Stomach (tissue), 4 donors: ENCODE data around the gene OR2B2.

Experiments used
- EP300 ChIP-seq: sonication (generic); formaldehyde crosslinking; IDR thresholded peaks from one replicate; pipeline ENCODE4 v1.6.1; 2017; ENCODE audit warnings: antibody characterized with exemption
- POLR2A ChIP-seq, 4 donors: fragments of 450-650 bp; IDR thresholded peaks; one replicate each; pipeline ENCODE4 v1.6.1; 2016; ENCODE audit warnings: antibody characterized with exemption in 4 of 4, control low read depth in 2 of 4, mild to moderate bottlenecking in 1 of 4, moderate library complexity in 1 of 4
- POLR2AphosphoS5 ChIP-seq, 3 donors: sonication (generic); formaldehyde crosslinking; IDR thresholded peaks; one replicate each; pipeline ENCODE4 v1.6.1; 2016; ENCODE audit warnings: antibody characterized with exemption in 3 of 3
- TF ChIP-seq, protein P1 (sequence below), 7 experiments: fragments of 450-650 bp in 4 of 7; fragments of 200-600 bp in 3 of 7; sonication (generic) in 3 of 7; IDR thresholded peaks; one replicate each; pipeline ENCODE4 v1.5.1; 2016 to 2019; ENCODE audit warnings: antibody characterized with exemption in 7 of 7, control low read depth in 2 of 7, mild to moderate bottlenecking in 1 of 7

DNA sequence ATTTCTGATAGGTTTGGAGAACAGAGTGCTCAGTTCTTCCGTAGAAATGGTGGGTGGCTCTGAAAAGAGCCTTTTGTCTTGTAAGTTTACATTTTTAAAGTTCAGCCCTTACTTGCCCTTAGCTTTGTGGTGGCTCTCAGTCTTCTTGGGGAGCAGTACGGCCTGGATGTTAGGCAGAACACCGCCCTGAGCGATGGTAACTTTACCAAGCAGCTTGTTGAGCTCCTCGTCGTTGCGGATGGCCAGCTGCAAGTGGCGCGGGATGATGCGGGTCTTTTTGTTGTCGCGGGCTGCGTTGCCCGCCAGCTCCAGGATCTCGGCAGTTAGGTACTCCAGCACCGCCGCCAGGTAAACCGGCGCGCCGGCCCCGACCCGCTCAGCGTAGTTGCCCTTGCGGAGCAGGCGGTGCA, 19.5 kb downstream of the OR2B2 start:
- TF ChIP-seq, protein P1, sequence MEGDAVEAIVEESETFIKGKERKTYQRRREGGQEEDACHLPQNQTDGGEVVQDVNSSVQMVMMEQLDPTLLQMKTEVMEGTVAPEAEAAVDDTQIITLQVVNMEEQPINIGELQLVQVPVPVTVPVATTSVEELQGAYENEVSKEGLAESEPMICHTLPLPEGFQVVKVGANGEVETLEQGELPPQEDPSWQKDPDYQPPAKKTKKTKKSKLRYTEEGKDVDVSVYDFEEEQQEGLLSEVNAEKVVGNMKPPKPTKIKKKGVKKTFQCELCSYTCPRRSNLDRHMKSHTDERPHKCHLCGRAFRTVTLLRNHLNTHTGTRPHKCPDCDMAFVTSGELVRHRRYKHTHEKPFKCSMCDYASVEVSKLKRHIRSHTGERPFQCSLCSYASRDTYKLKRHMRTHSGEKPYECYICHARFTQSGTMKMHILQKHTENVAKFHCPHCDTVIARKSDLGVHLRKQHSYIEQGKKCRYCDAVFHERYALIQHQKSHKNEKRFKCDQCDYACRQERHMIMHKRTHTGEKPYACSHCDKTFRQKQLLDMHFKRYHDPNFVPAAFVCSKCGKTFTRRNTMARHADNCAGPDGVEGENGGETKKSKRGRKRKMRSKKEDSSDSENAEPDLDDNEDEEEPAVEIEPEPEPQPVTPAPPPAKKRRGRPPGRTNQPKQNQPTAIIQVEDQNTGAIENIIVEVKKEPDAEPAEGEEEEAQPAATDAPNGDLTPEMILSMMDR (IDR thresholded peaks at IDR 0.05) = no peak
- TF ChIP-seq POLR2A (IDR thresholded peaks at IDR 0.05) = no peak
- no peak for TF ChIP-seq POLR2AphosphoS5 (IDR thresholded peaks at IDR 0.05)
- no peak for TF ChIP-seq EP300
